ENCODE results near the gene LAMB3. TPM values are rescaled to one million over a fixed set of nuclear protein-coding genes. Genes with fewer than 3 reads are reported as not detected.
A peak's percentile ranks its signal among the peaks of the same experiment; 100 is the strongest.

The LAMB3 gene
- total RNA-seq, 1 donor from 2014 or later: 17.0 TPM

DNA sequence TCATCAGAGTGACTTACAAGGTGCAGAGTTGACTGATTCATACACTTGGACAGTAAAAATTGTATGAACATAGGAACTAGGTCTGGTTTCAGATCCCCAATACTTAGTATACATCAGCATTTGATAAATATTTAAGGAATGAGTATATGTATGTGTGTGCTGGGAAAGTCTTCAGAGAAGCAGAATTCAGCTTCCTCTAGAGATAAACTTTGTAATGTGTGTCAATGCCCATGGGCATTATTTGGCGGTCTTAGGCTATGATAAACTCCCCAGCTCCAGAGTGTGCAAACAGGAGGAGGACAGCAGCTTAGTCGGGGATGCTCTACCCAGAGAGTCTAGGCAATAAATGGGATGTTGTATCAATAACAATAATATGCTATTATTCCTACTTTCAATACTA, 71.6 kb downstream of the LAMB3 start:
- Mint-ChIP-seq H3K27ac (no peak overlapping the region), H3K36me3 (no peaks in the 10 kb centered on the region), H3K4me3 (no peak overlapping the region), H3K9me3 (no peaks in the 10 kb centered on the region), H3K27me3 (peaks cover 11% of the 10 kb centered on the region), H3K4me1 (ENCODE audit: unreplicated experiment) (peaks cover 4% of the 10 kb centered on the region)
- DNase-seq (ENCODE audit: extremely low spot score, unreplicated experiment): no peak
- TF ChIP-seq, protein P1, sequence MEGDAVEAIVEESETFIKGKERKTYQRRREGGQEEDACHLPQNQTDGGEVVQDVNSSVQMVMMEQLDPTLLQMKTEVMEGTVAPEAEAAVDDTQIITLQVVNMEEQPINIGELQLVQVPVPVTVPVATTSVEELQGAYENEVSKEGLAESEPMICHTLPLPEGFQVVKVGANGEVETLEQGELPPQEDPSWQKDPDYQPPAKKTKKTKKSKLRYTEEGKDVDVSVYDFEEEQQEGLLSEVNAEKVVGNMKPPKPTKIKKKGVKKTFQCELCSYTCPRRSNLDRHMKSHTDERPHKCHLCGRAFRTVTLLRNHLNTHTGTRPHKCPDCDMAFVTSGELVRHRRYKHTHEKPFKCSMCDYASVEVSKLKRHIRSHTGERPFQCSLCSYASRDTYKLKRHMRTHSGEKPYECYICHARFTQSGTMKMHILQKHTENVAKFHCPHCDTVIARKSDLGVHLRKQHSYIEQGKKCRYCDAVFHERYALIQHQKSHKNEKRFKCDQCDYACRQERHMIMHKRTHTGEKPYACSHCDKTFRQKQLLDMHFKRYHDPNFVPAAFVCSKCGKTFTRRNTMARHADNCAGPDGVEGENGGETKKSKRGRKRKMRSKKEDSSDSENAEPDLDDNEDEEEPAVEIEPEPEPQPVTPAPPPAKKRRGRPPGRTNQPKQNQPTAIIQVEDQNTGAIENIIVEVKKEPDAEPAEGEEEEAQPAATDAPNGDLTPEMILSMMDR (conservative IDR thresholded peaks at IDR 0.05): no peak

GRCh38 chr1:209577346-209577745, 74.9 kb downstream of the LAMB3 start:
- no peak for DNase-seq (ENCODE audit: extremely low spot score, unreplicated experiment)
- TF ChIP-seq, protein P1 (conservative IDR thresholded peaks at IDR 0.05): no peak
- Mint-ChIP-seq H3K27ac (no peak overlapping the region), H3K36me3 (no peaks in the 10 kb centered on the region), H3K4me1 (ENCODE audit: unreplicated experiment) (peaks cover 4% of the 10 kb centered on the region), H3K4me3 (no peak overlapping the region), H3K9me3 (no peaks in the 10 kb centered on the region), H3K27me3 (peaks cover 30% of the 10 kb centered on the region)

DNA sequence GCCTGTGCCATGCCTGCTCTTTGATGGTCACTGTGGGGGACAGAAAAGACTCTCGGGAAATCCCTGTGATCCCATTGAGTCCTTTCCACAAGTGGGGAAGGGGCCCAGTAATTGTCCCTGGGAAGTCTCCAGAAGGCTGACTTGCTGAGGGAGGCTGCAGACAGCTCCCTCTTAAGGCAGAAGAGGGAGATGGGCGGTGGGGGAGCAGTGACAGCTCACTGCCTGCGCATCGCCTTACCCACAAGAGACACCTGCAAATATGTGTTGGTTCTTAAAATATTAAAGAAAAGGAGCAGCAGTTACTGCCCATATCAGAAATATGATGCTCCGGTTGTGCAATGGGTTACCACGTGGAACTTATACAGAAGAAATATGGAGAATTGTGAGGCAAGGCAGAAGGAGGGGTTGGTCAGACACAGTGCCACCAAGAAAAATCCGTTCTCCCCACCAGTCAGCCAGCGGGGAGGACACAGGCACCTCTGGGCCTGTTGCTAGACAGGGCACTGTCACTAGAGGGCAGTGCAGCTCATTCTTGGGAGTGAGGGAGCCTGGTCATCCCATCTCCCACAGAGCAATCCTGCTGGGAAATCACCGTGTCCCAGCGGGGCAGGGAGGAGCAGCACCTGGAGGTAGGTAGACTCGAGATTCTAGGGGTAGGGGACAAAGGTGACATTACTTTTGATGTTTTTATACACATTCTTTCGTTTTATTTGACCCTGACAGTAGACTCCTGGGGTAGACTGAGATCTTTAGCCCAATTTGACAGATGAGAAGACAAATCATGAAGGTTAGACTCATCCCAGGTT, 75.6 kb downstream of the LAMB3 start:
- Mint-ChIP-seq H3K36me3 (no peaks in the 10 kb centered on the region), H3K4me3 (no peak overlapping the region), H3K27me3 (peaks cover 34% of the 10 kb centered on the region), H3K9me3 (no peaks in the 10 kb centered on the region), H3K27ac (no peak overlapping the region), H3K4me1 (ENCODE audit: unreplicated experiment) (peaks cover 4% of the 10 kb centered on the region)
- DNase-seq (ENCODE audit: extremely low spot score, unreplicated experiment): peak; percentile 80
- TF ChIP-seq, protein P1 (conservative IDR thresholded peaks at IDR 0.05): peak; percentile 90

DNA sequence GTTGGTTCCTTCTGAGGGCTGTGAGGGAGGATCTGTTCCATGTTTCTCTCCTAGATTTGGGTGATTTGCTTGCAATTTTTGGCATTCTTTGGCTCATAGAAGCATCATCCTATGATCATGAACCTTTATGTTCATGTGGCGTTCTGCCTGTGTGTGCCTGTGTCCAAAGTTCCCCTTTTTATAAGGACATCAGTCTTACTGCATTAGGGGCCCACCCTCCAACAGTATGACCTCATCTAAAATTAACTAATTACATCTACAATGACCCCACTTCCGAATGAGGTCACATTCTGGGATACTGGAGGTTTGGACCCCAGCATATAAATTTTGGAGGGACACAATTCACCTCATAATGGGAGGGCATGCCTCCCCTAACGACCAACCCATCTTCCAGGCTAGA, 81.5 kb downstream of the LAMB3 start:
- no peaks in the 10 kb centered on the region for H3K9me3 Mint-ChIP-seq
- TF ChIP-seq, protein P1 (conservative IDR thresholded peaks at IDR 0.05): no peak
- H3K4me3 Mint-ChIP-seq: no peak overlapping the region
- peaks cover 5% of the 10 kb centered on the region for H3K4me1 Mint-ChIP-seq (ENCODE audit: unreplicated experiment)
- no peak overlapping the region for H3K27ac Mint-ChIP-seq
- DNase-seq (ENCODE audit: extremely low spot score, unreplicated experiment): no peak
- H3K36me3 Mint-ChIP-seq: no peaks in the 10 kb centered on the region
- peaks cover 47% of the 10 kb centered on the region for H3K27me3 Mint-ChIP-seq

- Mint-ChIP-seq H3K4me1 (ENCODE audit: unreplicated experiment) (peaks cover 5% of the 10 kb centered on the region), H3K27me3 (peaks cover 38% of the 10 kb centered on the region), H3K36me3 (no peaks in the 10 kb centered on the region), H3K9me3 (no peaks in the 10 kb centered on the region), H3K4me3 (no peak overlapping the region), H3K27ac (no peak overlapping the region)
- TF ChIP-seq, protein P1 (conservative IDR thresholded peaks at IDR 0.05): peak; percentile 95
- peak; percentile 77 for DNase-seq (ENCODE audit: extremely low spot score, unreplicated experiment)
Measured at GRCh38 chr1:209569455-209570207, 82.6 kb downstream of the LAMB3 start.

Measured in type B pancreatic cell (in vitro differentiated cells).